ENCODE measurements around the gene WDR55.
"Not testable (repeated sequence)": the region's sequence is repeated elsewhere in the genome, so short reads cannot be mapped to it uniquely, and the experiment has no call there.

The WDR55 gene

GRCh38 chr5:140635291-140636257 lies 29.1 kb upstream of the WDR55 start:
- Mint-ChIP-seq H3K9me3 (no peaks in the 10 kb centered on the region), H3K4me3 (no peak overlapping the region), H3K27me3 (ENCODE audit: low read depth) (peaks cover 24% of the 10 kb centered on the region), H3K27ac (no peak overlapping the region), H3K4me1 (ENCODE audit: low read depth) (peaks cover 32% of the 10 kb centered on the region), H3K36me3 (ENCODE audit: low read depth) (peaks cover 3% of the 10 kb centered on the region)

DNA sequence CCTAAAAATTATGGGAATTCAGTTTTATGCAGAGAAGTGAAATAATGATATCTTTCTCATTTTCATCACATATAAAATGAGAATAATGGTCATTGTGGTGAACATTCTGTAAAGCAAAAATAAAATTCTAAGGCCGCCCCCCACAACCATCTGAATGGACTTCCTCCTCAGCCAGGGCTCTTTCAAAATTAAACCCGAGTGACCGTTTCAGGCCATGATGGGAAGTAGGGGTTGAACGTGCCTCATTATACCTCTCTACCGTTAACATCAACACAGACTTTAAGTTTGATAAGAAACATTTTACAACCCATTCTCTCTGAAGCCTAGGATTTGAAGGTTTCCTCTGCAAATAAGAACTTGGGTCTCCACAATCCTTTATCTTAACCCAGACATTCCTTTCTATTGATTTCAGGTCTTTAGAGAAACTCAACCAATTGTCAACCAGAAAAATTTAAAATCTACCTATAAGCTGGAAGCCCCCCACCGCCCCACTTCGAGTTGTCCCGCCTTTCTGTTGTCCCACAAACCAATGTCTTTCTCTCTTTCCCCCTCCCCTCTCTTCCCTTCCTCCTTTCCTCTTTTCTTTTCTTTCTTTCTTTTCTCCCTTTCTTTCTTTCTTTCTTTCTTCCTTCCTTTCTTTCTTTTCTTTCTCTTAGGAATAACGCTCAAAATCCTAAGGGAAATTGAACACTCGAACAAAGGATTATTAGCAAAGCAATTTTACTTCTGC lies 27.2 kb upstream of the WDR55 start:
- H3K36me3 Mint-ChIP-seq (ENCODE audit: low read depth), result peaks cover 11% of the 10 kb centered on the region
- H3K4me3 Mint-ChIP-seq, result no peak overlapping the region
- H3K27me3 Mint-ChIP-seq (ENCODE audit: low read depth), result peaks cover 7% of the 10 kb centered on the region
- H3K4me1 Mint-ChIP-seq (ENCODE audit: low read depth), result peaks cover 40% of the 10 kb centered on the region
- H3K9me3 Mint-ChIP-seq, result no peaks in the 10 kb centered on the region
- peak overlapping the region; percentile 90 for H3K27ac Mint-ChIP-seq

DNA sequence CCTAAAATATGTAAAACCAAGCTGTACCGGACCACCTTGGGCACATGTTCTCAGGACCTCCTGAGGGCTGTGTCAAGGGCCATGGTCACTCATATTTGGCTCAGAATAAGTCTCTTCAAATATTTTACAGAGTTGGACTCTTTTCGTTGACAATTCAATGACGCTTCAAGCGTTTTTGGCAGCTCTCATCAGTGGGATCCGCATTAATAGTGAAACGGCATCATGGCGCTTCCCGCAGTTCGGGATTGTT lies 25.9 kb upstream of the WDR55 start:
- not testable (repeated sequence) for H3K27me3 Mint-ChIP-seq (ENCODE audit: low read depth); H3K9me3 Mint-ChIP-seq
- Mint-ChIP-seq H3K27ac (peak overlapping the region; percentile 90), H3K36me3 (ENCODE audit: low read depth) (peaks cover 11% of the 10 kb centered on the region), H3K4me3 (peak overlapping the region; percentile 92), H3K4me1 (ENCODE audit: low read depth) (peaks cover 31% of the 10 kb centered on the region)

GRCh38 chr5:140639148-140639981 lies 25.3 kb upstream of the WDR55 start, which contains the start of gene TMCO6:
TMCO6 (plus strand) TSS chr5:140639451; CDS start chr5:140639528, 77 bp downstream.
- peaks cover 15% of the 10 kb centered on the region for H3K36me3 Mint-ChIP-seq (ENCODE audit: low read depth)
- peak within 1 kb of the TSS; percentile 90 for H3K27ac Mint-ChIP-seq
- H3K4me1 Mint-ChIP-seq (ENCODE audit: low read depth), result peaks cover 29% of the 10 kb centered on the region
- H3K4me3 Mint-ChIP-seq, result peak within 1 kb of the TSS; percentile 92
- H3K9me3 Mint-ChIP-seq, result no peaks in the 10 kb centered on the region
- H3K27me3 Mint-ChIP-seq (ENCODE audit: low read depth), result no peaks in the 10 kb centered on the region

- Mint-ChIP-seq H3K4me3 (no peak overlapping the region), H3K27me3 (ENCODE audit: low read depth) (no peaks in the 10 kb centered on the region), H3K36me3 (ENCODE audit: low read depth) (peaks cover 26% of the 10 kb centered on the region), H3K9me3 (no peaks in the 10 kb centered on the region), H3K4me1 (ENCODE audit: low read depth) (peaks cover 43% of the 10 kb centered on the region), H3K27ac (no peak overlapping the region)
Measured at GRCh38 chr5:140641716-140642115, 23.0 kb upstream of the WDR55 start.

- peak overlapping the region; percentile 29 for H3K27ac Mint-ChIP-seq
- H3K4me3 Mint-ChIP-seq, result no peak overlapping the region
Measured at GRCh38 chr5:140642718-140643117, 22.0 kb upstream of the WDR55 start.

DNA sequence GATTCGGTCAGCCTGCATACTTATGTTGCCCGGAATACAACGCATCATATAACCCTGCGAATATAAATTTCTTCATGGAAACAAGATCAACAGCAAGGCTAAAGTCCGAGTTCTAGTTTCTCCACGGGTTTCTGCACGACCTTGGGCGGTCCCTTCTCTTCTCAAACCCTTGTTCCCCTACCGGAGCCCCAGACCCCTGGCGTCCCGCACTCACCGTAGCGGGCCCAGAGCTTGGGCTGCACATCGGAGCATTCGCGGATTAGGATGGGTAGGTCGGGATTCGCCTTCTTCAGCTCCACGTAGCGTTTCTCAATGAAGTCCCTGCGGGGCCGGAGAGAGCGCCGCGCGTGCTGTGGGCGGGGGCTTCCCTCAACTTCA lies 17.7 kb upstream of the WDR55 start:
- H3K9me3 Mint-ChIP-seq, result no peaks in the 10 kb centered on the region
- no peaks in the 10 kb centered on the region for H3K27me3 Mint-ChIP-seq (ENCODE audit: low read depth)
- H3K27ac Mint-ChIP-seq, result peak overlapping the region; percentile 99
- H3K4me3 Mint-ChIP-seq, result peak overlapping the region; percentile 100
- peaks cover 26% of the 10 kb centered on the region for H3K4me1 Mint-ChIP-seq (ENCODE audit: low read depth)
- H3K36me3 Mint-ChIP-seq (ENCODE audit: low read depth), result peaks cover 38% of the 10 kb centered on the region

More at GRCh38 chr5:140642718-140643117, 22.0 kb upstream of the WDR55 start:
- H3K4me1 Mint-ChIP-seq (ENCODE audit: low read depth), result peaks cover 43% of the 10 kb centered on the region
- H3K36me3 Mint-ChIP-seq (ENCODE audit: low read depth), result peaks cover 29% of the 10 kb centered on the region
- H3K27me3 Mint-ChIP-seq (ENCODE audit: low read depth), result no peaks in the 10 kb centered on the region
- H3K9me3 Mint-ChIP-seq, result no peaks in the 10 kb centered on the region

GRCh38 chr5:140658870-140659269 lies 5.8 kb upstream of the WDR55 start:
- no peak overlapping the region for H3K27ac Mint-ChIP-seq
- peaks cover 6% of the 10 kb centered on the region for H3K4me1 Mint-ChIP-seq (ENCODE audit: low read depth)
- peaks cover 53% of the 10 kb centered on the region for H3K36me3 Mint-ChIP-seq (ENCODE audit: low read depth)
- no peak overlapping the region for H3K4me3 Mint-ChIP-seq
- H3K9me3 Mint-ChIP-seq, result no peaks in the 10 kb centered on the region
- no peaks in the 10 kb centered on the region for H3K27me3 Mint-ChIP-seq (ENCODE audit: low read depth)

DNA sequence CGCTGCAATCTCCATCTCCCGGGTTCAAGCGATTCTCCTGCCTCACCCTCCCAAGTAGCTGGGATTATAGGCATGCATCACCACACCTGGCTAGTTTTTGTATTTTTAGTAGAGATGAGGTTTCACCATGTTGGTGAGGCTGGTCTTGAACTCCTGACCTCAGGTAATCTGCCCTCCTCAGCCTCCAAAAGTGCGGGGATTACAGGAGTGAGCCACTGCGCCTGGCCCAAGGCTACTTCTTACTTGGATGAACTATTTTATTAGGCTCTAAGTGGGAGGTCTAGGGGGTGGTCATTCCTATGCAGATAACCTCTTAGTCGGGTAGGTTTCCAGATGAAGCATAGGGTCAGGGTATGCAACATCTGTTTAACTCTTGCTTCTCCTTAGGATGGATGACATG lies 4.3 kb upstream of the WDR55 start:
- H3K9me3 Mint-ChIP-seq; H3K27ac Mint-ChIP-seq; H3K4me3 Mint-ChIP-seq; H3K27me3 Mint-ChIP-seq (ENCODE audit: low read depth): not testable (repeated sequence)
- peaks cover 50% of the 10 kb centered on the region for H3K36me3 Mint-ChIP-seq (ENCODE audit: low read depth)
- peaks cover 12% of the 10 kb centered on the region for H3K4me1 Mint-ChIP-seq (ENCODE audit: low read depth)

DNA sequence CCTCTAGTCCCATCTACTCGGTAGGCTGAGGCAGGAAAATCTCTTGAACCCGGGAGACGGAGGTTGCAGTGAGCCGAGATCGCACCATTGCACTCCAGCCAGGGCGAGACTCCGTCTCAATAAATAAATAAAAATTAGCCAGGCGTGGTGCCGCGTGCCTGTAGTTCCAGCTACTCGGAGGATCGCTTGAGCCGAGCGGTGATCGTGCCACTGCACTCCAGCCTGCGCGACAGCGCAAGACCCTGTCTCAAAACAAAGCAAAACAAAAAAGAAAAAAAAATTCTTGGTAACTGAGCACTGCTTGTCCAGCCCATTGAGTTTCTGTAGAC lies 710 bp upstream of the WDR55 start:
- H3K27me3 Mint-ChIP-seq (ENCODE audit: low read depth), result no peaks in the 10 kb centered on the region
- peak overlapping the region; percentile 97 for H3K4me3 Mint-ChIP-seq
- no peaks in the 10 kb centered on the region for H3K9me3 Mint-ChIP-seq
- peaks cover 27% of the 10 kb centered on the region for H3K4me1 Mint-ChIP-seq (ENCODE audit: low read depth)
- peak overlapping the region; percentile 84 for H3K27ac Mint-ChIP-seq
- H3K36me3 Mint-ChIP-seq (ENCODE audit: low read depth), result peaks cover 56% of the 10 kb centered on the region

GRCh38 chr5:140671035-140671434 lies 6.3 kb downstream of the WDR55 start:
- H3K36me3 Mint-ChIP-seq (ENCODE audit: low read depth), result peaks cover 47% of the 10 kb centered on the region
- not testable (repeated sequence) for H3K4me3 Mint-ChIP-seq; H3K27me3 Mint-ChIP-seq (ENCODE audit: low read depth); H3K9me3 Mint-ChIP-seq; H3K27ac Mint-ChIP-seq
- peaks cover 19% of the 10 kb centered on the region for H3K4me1 Mint-ChIP-seq (ENCODE audit: low read depth)

DNA sequence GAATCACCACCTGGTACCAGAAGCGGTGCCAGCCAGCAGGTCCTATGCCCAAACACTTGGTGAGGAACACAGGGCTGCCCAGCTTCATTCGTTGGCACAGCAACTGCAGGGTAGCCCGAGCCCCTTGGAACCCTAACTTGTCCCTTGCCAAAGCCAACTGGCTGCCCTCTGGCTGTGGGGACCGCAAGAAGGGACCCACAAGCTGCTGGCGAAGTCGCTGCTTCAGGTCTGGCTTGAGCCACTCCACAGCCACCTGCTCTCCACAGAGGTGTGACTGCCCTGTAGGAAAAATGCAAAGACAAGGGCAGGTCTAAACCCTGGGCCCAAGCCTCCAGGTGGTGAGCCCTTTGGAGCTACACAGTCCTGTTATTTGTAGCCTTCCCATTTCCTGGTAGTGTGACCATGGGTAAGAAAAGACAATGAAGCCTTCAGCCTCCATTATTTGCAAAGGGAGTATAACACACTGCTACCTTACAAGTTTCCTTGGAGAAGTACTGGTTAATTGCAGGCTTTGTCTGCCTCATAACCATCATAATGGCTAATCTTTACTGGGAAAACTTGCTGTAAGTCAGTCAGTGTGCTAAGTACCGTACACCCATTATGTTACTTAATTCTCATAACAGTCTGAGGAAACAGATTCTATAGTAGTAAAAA lies 6.9 kb downstream of the WDR55 start:
- no peaks in the 10 kb centered on the region for H3K9me3 Mint-ChIP-seq
- no peaks in the 10 kb centered on the region for H3K27me3 Mint-ChIP-seq (ENCODE audit: low read depth)
- H3K4me1 Mint-ChIP-seq (ENCODE audit: low read depth), result peaks cover 16% of the 10 kb centered on the region
- H3K4me3 Mint-ChIP-seq, result no peak overlapping the region
- H3K27ac Mint-ChIP-seq, result no peak overlapping the region
- H3K36me3 Mint-ChIP-seq (ENCODE audit: low read depth), result peaks cover 50% of the 10 kb centered on the region

GRCh38 chr5:140672455-140673186 lies 7.9 kb downstream of the WDR55 start:
- H3K27me3 Mint-ChIP-seq (ENCODE audit: low read depth), result no peaks in the 10 kb centered on the region

More at GRCh38 chr5:140672455-140673186, 7.9 kb downstream of the WDR55 start:
- Mint-ChIP-seq H3K4me3 (no peak overlapping the region), H3K4me1 (ENCODE audit: low read depth) (peaks cover 7% of the 10 kb centered on the region), H3K27ac (no peak overlapping the region), H3K36me3 (ENCODE audit: low read depth) (peaks cover 49% of the 10 kb centered on the region), H3K9me3 (no peaks in the 10 kb centered on the region)
